ENCODE data around the gene NCOA5. TPM values are rescaled to one million over a fixed set of nuclear protein-coding genes. Genes with fewer than 3 reads are reported as not detected.
A peak's percentile ranks its signal among the peaks of the same experiment; 100 is the strongest.

The NCOA5 gene
- total RNA-seq, 1 experiment from 2014 or later = 55.4 TPM

DNA sequence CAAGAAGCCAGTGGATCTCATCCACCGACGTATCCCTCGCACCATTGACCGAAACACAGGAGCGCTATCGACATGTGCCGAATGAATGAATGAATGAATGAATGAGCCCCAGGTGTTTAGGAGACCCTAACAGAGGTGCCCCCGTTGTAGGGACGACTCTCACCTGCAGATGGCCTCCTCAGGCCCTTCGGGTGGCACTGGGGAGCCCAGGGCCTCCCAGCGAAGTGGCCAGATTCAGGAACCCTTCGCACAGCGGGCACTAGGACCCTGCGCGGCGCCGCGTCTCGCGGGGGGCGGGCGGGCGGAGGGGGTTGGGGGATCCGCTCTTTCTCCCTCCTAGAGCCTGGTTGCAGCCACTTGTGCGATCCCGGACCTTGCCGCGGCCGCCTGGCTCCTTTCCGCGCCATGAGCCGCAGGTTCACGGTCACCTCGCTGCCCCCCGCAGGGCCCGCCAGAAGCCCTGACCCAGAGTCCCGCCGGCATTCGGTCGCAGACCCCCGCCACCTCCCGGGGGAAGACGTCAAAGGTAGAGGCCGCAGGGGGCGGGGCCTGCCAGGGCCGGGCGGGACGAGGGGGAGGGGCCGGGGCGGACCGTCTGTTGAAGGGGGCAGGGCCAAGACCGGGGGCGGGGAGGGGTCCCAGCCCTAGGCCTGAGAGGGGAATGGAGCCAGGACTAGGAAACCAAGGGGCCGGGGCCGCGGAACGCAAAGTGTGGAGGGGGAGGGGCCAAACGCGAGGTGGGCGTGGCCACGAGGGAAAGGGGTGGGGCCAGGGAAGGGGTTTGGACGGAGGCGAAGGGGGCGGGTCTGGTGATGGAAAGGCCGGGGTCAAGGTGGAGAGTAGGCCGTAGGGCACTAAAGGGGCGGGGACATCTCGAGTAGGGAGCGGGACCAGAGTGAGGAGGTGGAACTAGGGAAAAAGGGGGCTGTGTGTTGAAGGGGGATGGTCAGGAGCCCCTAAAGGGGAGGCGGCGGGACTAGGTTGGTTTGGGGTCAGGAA is 68.1 kb downstream of the NCOA5 start:
- intact Hi-C loops (cut with micrococcal nuclease; ENCODE audit: unreplicated experiment) = loop anchor here (2.0 to 5.0 kb wide), 2 partner anchors 66 to 153 kb away; partner anchors contain the start of gene NCOA5
- Histone ChIP-seq H3K27ac (ENCODE audit: low read depth, low read length, poor library complexity, severe bottlenecking) (peak overlapping the region; percentile 86), H3K36me3 (ENCODE audit: insufficient read depth, low read length, poor library complexity, severe bottlenecking) (no peaks in the 10 kb centered on the region), H3K4me1 (ENCODE audit: insufficient read depth, low read length, poor library complexity, severe bottlenecking) (peaks cover 13% of the 10 kb centered on the region), H3K9me3 (ENCODE audit: low read depth, low read length, poor library complexity, severe bottlenecking) (no peaks in the 10 kb centered on the region), H3K27me3 (replicated peaks; ENCODE audit: insufficient read depth, low read depth, low read length, poor library complexity) (no peaks in the 10 kb centered on the region), H3K4me3 (ENCODE audit: low read depth, low read length, poor library complexity, severe bottlenecking) (peak overlapping the region; percentile 92)
- ChIA-PET POLR2A (ENCODE audit: low non-redundant PET) (no interaction called here), CTCF (interaction anchor here (0.6 to 1.6 kb wide), 3 partner anchors 7 to 107 kb away, joined by 4 to 7 read pairs (median 5); no protein-coding TSS in a partner anchor)
- TF ChIP-seq, protein P1, sequence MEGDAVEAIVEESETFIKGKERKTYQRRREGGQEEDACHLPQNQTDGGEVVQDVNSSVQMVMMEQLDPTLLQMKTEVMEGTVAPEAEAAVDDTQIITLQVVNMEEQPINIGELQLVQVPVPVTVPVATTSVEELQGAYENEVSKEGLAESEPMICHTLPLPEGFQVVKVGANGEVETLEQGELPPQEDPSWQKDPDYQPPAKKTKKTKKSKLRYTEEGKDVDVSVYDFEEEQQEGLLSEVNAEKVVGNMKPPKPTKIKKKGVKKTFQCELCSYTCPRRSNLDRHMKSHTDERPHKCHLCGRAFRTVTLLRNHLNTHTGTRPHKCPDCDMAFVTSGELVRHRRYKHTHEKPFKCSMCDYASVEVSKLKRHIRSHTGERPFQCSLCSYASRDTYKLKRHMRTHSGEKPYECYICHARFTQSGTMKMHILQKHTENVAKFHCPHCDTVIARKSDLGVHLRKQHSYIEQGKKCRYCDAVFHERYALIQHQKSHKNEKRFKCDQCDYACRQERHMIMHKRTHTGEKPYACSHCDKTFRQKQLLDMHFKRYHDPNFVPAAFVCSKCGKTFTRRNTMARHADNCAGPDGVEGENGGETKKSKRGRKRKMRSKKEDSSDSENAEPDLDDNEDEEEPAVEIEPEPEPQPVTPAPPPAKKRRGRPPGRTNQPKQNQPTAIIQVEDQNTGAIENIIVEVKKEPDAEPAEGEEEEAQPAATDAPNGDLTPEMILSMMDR (conservative IDR thresholded peaks at IDR 0.05; ENCODE audit: low read depth, low read length) = no peak
- TF ChIP-seq EZH2 (IDR thresholded peaks at IDR 0.05; ENCODE audit: borderline replicate concordance, low read depth, low read length, poor library complexity, severe bottlenecking) = no peak
- BruUV-seq (replicated peaks) = no TSS peak
- peak; percentile 84 for DNase-seq (ENCODE audit: low spot score)

DNA sequence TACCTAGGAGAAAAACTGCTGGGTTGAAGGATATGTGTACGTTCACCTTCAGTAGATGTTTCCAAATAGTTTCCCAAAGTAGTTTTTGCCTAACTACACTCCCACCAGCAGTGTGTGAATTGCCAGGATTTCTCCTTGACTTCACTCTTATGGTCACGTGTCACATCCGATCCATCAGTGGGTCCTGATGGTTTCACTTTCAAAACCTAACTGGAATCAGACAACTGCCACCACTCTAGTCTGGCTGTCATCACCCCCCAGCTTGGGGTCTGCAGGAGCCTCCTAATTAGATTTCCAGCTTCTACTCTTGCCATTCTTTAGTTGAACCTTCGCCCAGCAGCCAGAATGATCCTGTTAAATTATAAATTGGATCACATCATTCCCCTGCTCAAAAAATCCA is 69.2 kb downstream of the NCOA5 start:
- Histone ChIP-seq H3K4me3 (ENCODE audit: low read depth, low read length, poor library complexity, severe bottlenecking) (peak overlapping the region; percentile 92), H3K27me3 (replicated peaks; ENCODE audit: insufficient read depth, low read depth, low read length, poor library complexity) (no peaks in the 10 kb centered on the region), H3K9me3 (ENCODE audit: low read depth, low read length, poor library complexity, severe bottlenecking) (no peaks in the 10 kb centered on the region), H3K27ac (ENCODE audit: low read depth, low read length, poor library complexity, severe bottlenecking) (peak overlapping the region; percentile 86), H3K36me3 (ENCODE audit: insufficient read depth, low read length, poor library complexity, severe bottlenecking) (no peaks in the 10 kb centered on the region), H3K4me1 (ENCODE audit: insufficient read depth, low read length, poor library complexity, severe bottlenecking) (peaks cover 13% of the 10 kb centered on the region)
- TF ChIP-seq, protein P1 (conservative IDR thresholded peaks at IDR 0.05; ENCODE audit: low read depth, low read length) = no peak
- TF ChIP-seq EZH2 (IDR thresholded peaks at IDR 0.05; ENCODE audit: borderline replicate concordance, low read depth, low read length, poor library complexity, severe bottlenecking) = no peak
- POLR2A ChIA-PET (ENCODE audit: low non-redundant PET) = no interaction called here
- DNase-seq (ENCODE audit: low spot score) = no peak
- BruUV-seq (replicated peaks) = TSS peak; percentile 44
- intact Hi-C loops (cut with micrococcal nuclease; ENCODE audit: unreplicated experiment) = loop anchor here (5.0 kb wide), 1 partner anchor 67 kb away; the partner anchor contains the start of gene NCOA5
- CTCF ChIA-PET = no interaction called here

DNA sequence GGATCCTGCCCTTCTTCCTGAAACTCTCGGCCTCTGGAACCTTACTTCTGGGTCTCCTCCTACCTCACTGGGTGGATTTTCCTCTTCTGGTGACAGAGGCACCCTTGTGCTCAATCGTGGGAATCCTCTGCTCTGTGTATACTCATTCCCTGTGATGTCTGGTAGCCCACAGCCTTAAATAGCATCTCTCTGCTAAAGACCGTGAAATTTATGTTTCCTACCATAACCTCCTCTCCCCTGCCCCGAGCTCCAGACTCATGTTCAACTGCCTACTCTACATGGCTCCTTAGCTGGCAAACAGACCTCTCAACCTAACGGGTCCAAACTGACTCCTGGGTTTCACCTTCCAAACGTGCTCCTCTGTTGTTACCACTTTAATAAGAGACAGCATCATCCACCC is 71.2 kb downstream of the NCOA5 start:
- Histone ChIP-seq H3K36me3 (ENCODE audit: insufficient read depth, low read length, poor library complexity, severe bottlenecking) (no peaks in the 10 kb centered on the region), H3K27me3 (replicated peaks; ENCODE audit: insufficient read depth, low read depth, low read length, poor library complexity) (no peaks in the 10 kb centered on the region), H3K4me1 (ENCODE audit: insufficient read depth, low read length, poor library complexity, severe bottlenecking) (peaks cover 19% of the 10 kb centered on the region), H3K4me3 (ENCODE audit: low read depth, low read length, poor library complexity, severe bottlenecking) (no peak overlapping the region), H3K9me3 (ENCODE audit: low read depth, low read length, poor library complexity, severe bottlenecking) (no peaks in the 10 kb centered on the region), H3K27ac (ENCODE audit: low read depth, low read length, poor library complexity, severe bottlenecking) (no peak overlapping the region)
- intact Hi-C loops (cut with micrococcal nuclease; ENCODE audit: unreplicated experiment) = no loop called here
- POLR2A ChIA-PET (ENCODE audit: low non-redundant PET) = no interaction called here
- TF ChIP-seq, protein P1 (conservative IDR thresholded peaks at IDR 0.05; ENCODE audit: low read depth, low read length) = no peak
- no peak for TF ChIP-seq EZH2 (IDR thresholded peaks at IDR 0.05; ENCODE audit: borderline replicate concordance, low read depth, low read length, poor library complexity, severe bottlenecking)
- CTCF ChIA-PET = no interaction called here
- no peak for DNase-seq (ENCODE audit: low spot score)
- BruUV-seq (replicated peaks) = no TSS peak
